Right hindlimb (tissue), 1 donor: Measurements from ENCODE around the gene PEPD.

ENCODE experiments used
- DNase-seq: peaks from one replicate; pipeline ENCODE4 v3.0.0-alpha.2; 2018

The PEPD gene

GRCh38 chr19:33418461-33418860, 103.1 kb downstream of the PEPD start:
- no peak for DNase-seq

DNA sequence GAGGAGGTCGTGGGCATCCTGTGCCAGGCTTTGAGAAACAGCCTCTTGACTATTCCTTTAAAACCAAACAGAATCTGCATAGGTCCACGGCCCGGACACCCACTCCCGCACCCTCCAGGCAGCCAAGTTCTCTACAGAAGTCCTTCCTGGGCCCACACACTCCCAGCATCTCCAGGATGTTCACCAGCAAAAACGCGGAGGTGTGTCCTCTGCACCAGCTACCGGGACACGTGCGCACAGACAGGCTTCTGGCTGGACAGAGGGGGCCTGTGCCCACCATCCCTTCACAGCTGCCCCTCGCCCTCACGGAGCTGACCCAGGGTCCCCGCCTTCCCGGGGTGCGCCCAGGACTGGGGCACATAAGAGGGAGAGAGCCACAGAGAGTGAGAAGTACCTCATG, 103.8 kb downstream of the PEPD start:
- DNase-seq = no peak

- no peak for DNase-seq
Measured at GRCh38 chr19:33416307-33417215, 105.0 kb downstream of the PEPD start.

- DNase-seq = no peak
Measured at GRCh38 chr19:33414667-33415605, 106.7 kb downstream of the PEPD start.

DNA sequence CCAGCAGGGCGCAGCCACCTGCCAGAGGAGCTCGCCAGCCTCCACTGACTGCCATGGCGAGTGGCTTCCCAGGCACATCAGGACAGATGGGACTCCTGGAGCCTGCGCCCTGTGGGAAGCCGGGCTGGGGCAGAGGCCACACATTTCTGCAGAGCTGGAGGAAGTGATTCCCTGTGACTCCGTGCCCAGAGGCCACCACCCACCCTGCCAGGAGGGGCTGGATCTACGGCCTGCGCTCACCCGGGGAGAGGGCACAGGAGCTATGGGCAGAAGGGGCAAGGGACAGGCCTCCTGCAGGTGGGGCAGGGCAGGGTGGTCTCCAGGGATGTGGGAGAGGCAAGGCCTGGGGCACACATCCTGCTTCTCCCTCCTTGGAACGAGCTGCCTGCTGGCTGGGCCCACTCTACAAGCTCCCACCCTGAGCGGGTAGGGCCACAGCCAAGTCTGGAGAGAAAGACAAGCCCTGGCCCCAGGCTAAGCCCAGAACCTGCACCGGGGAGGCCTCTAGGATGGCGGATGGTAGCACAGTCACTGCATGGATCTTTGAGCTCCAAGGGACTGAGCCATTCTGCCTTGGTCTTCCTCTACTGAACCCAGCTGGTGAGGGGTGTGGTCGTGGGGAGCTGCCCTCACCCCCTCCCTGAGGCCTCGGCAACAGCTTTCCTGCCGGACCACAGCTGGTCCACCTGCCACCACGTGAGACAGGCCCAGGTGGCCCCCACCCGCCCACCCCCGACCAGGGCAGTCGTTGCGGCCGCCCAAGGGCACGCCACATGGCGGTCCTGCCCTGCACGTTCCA, 107.5 kb downstream of the PEPD start:
- DNase-seq = no peak

DNA sequence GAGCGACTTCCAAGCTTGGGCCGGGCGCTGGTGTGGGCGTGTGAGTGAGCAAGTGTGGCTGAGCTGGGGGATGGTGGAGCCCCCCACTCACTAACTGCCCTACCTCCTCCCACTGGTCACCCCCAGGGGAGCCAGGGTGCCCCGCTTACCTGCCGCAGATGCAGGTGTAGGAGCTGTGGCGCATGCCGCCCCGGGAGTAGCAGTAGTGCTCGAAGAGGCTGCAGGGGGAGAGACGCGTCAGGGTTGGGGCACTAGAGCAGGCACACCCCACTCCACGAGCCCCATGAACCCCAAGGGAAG, 108.2 kb downstream of the PEPD start:
- DNase-seq = no peak

- no peak for DNase-seq
Measured at GRCh38 chr19:33412601-33413425, 108.8 kb downstream of the PEPD start.

GRCh38 chr19:33411621-33412180, 109.9 kb downstream of the PEPD start:
- no peak for DNase-seq

DNA sequence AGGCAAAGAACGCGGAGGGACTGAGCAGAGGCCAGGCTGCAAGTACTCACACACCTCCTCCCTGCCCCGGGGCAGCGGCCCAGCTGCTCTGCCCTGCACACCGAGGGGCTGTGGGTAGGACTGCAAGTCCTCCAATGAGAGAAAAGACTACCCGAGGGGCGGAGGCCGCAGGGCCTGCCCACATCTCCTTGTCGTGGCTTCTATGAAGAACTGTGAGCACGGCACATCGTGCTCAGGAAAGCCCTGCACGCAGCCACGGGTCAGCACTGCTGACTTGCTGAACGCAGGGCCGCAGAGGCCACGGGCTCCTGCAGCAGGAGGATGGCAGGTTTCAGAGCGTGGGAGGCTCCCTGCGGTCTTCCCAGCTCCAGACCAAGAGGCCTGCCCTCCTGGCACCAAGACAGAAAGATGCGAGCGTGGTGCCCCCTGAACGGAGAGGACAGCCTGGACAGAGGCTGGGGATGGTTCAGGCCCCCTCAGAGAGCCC, 110.6 kb downstream of the PEPD start:
- DNase-seq = no peak

- no peak for DNase-seq
Measured at GRCh38 chr19:33409906-33410685, 111.5 kb downstream of the PEPD start.

GRCh38 chr19:33408538-33409434, 112.8 kb downstream of the PEPD start:
- no peak for DNase-seq

GRCh38 chr19:33408116-33408515, 113.5 kb downstream of the PEPD start:
- DNase-seq = peak; percentile 13

DNA sequence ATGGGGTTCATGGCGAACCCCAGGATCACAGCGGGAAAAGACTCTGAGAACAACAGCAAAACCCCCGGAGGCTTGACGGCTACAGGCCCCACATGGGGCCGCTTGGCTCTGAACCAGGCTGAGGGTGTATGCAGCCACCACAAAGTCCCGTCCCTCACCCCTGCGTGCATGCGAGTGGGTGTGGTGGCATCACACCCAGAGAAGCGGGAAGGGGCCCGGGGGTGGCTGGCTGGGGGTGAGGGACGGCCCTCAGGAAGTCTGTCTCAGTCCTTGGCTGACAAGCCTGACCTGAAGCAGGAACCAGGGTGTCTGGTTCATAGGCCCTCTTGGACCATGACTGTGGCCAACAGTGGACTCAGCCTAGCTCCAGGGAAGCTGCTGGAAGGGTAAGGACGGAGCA, 113.9 kb downstream of the PEPD start:
- DNase-seq = peak; percentile 22

GRCh38 chr19:33407140-33407551, 114.4 kb downstream of the PEPD start:
- no peak for DNase-seq

GRCh38 chr19:33406521-33407139, 115.0 kb downstream of the PEPD start:
- peak; percentile 71 for DNase-seq

- peak; percentile 14 for DNase-seq
Measured at GRCh38 chr19:33405553-33406461, 115.8 kb downstream of the PEPD start.

- peak; percentile 61 for DNase-seq
Measured at GRCh38 chr19:33405254-33405552, 116.4 kb downstream of the PEPD start.
